Measurements from ENCODE around the gene NLRP9.

DNA sequence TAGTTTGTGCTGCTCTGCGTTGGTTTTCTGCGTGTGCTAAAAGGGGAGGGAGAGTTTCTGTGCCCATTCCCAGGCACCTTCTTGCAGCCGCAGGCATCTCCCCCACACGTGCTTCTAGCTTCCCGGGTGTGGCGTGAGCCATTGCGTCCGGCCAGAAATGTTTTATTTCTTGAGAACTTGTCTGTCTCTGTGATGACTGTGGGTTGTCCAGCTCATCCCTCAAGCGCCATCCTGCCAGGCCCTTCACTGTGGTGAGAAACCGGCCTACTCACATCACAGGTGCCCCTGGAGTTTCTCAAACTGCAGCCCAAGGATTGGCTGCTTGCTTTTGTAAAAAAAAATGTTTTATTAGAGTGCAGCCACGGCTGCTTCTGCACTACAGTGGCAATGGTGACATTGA is 39.0 kb downstream of the NLRP9 start:
- TF ChIP-seq, protein P1, sequence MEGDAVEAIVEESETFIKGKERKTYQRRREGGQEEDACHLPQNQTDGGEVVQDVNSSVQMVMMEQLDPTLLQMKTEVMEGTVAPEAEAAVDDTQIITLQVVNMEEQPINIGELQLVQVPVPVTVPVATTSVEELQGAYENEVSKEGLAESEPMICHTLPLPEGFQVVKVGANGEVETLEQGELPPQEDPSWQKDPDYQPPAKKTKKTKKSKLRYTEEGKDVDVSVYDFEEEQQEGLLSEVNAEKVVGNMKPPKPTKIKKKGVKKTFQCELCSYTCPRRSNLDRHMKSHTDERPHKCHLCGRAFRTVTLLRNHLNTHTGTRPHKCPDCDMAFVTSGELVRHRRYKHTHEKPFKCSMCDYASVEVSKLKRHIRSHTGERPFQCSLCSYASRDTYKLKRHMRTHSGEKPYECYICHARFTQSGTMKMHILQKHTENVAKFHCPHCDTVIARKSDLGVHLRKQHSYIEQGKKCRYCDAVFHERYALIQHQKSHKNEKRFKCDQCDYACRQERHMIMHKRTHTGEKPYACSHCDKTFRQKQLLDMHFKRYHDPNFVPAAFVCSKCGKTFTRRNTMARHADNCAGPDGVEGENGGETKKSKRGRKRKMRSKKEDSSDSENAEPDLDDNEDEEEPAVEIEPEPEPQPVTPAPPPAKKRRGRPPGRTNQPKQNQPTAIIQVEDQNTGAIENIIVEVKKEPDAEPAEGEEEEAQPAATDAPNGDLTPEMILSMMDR (conservative IDR thresholded peaks at IDR 0.05 in 1 of 2, IDR thresholded peaks at IDR 0.05 in 1 of 2; ENCODE audit: low read depth in 1 of 2, low read length in 2 of 2), result no peak
- no peak for TF ChIP-seq EZH2 (IDR thresholded peaks at IDR 0.05; ENCODE audit: low read length, missing control alignments)

All from fibroblast of lung (primary cell).